Placental epithelial cell (primary cell): ENCODE data around the gene RNF112. TPM values are rescaled to one million over a fixed set of nuclear protein-coding genes. Genes with fewer than 3 reads are reported as not detected.

Experiments used
- small RNA-seq: library from RNA; depleted of rRNA; stranded (forward); fragments of <200 nt; gene quantifications from one replicate; pipeline ENCODE3, GENCODE V24; 2012
- total RNA-seq: library from RNA; depleted of rRNA; stranded (reverse); fragments of >200 nt; gene quantifications from 2 replicates; pipeline ENCODE4 v1.2.3, GENCODE V29; 2012

Gene RNF112
- 0.39 and 0.43 TPM in 2 replicates for total RNA-seq

GRCh38 chr17:19410875-19411620, at the start of gene RNF112:
Gene RNF112, plus strand, starts transcription at chr17:19411232. Its CDS starts 177 bp downstream, at chr17:19411409.

GRCh38 chr17:19362277-19363113, 48.5 kb upstream of the RNF112 start, which contains the start of gene B9D1:
Gene B9D1, minus strand, starts transcription at chr17:19362723. Its CDS starts 154 bp downstream, at chr17:19362569.

GRCh38 chr17:19378416-19379360, 32.3 kb upstream of the RNF112 start, which contains the start of gene MAPK7:
Gene MAPK7, plus strand, starts transcription at chr17:19378498. Its CDS starts 403 bp downstream, at chr17:19378901.

GRCh38 chr17:19386974-19387920, 23.8 kb upstream of the RNF112 start, which contains the start of gene MFAP4:
Gene MFAP4, minus strand, starts transcription at chr17:19387190. Its CDS starts 35 bp downstream, at chr17:19387155.

Small RNAs within 50 kb of the gene (small RNA-seq; reads per million reads assigned to genes)
- not detected for gene RF00537

Other genes starting within 250 kb of the RNF112 start
- 39.0 and 60.1 TPM in 2 replicates for gene EPN2, start 173.9 kb upstream of the RNF112 start, total RNA-seq
- 23.6 and 42.8 TPM in 2 replicates for gene B9D1, start 48.5 kb upstream of the RNF112 start, total RNA-seq
- 26.6 and 27.9 TPM in 2 replicates for gene MAPK7, start 32.7 kb upstream of the RNF112 start, total RNA-seq
- gene MFAP4, start 24.0 kb upstream of the RNF112 start, total RNA-seq = 2.1 and 19.2 TPM in 2 replicates
- gene SLC47A1, start 122.6 kb downstream of the RNF112 start, total RNA-seq = not detected in 2 replicates
- 14.1 and 15.9 TPM in 2 replicates for gene ALDH3A2, start 237.5 kb downstream of the RNF112 start, total RNA-seq